Measurements from ENCODE around the gene ZFYVE28. TPM values are rescaled to one million over a fixed set of nuclear protein-coding genes. Genes with fewer than 3 reads are reported as not detected.

The ZFYVE28 gene
- total and polyA plus RNA-seq, 7 donors: 1.7 to 7.7 (median 3.4) TPM

GRCh38 chr4:2318476-2318875 lies 100.0 kb downstream of the ZFYVE28 start:
- Histone ChIP-seq H3K36me3 (ENCODE audit: insufficient read depth in 1 of 2, low read depth in 1 of 2) (no peaks in the 10 kb centered on the region), H3K9me3 (no peaks in the 10 kb centered on the region), H3K4me3 (no peak overlapping the region), H3K27me3 (ENCODE audit: insufficient read depth in 3 of 3, low read length in 2 of 3) (no peaks in the 10 kb centered on the region), H3K27ac (no peak overlapping the region), H3K4me1 (no peaks in the 10 kb centered on the region)
- no peak for TF ChIP-seq CTCF (IDR thresholded peaks at IDR 0.05)
- intact Hi-C loops (cut with DNase I): no loop called here
- 93 to 95% (median 94%) methylated on average over 12 of the region's 12 CpGs for WGBS, 3 donors
- ATAC-seq (no peak), DNase-seq (no peak)

- no peaks in the 10 kb centered on the region for H3K4me1 ChIP-seq
- ATAC-seq (no peak), DNase-seq (no peak)
- H3K9me3 ChIP-seq: peaks cover 4% of the 10 kb centered on the region
- H3K27ac ChIP-seq: no peak overlapping the region
- intact Hi-C loops (cut with DNase I): no loop called here
- no peak overlapping the region for H3K4me3 ChIP-seq
- no peak for TF ChIP-seq CTCF (IDR thresholded peaks at IDR 0.05)
- WGBS, 3 donors: 61 to 76% (median 73%) methylated on average over 5 of the region's 5 CpGs
- no peaks in the 10 kb centered on the region for H3K36me3 ChIP-seq (ENCODE audit: insufficient read depth in 1 of 2, low read depth in 1 of 2)
- no peaks in the 10 kb centered on the region for H3K27me3 ChIP-seq (ENCODE audit: insufficient read depth in 3 of 3, low read length in 2 of 3)
These were observed 105.1 kb downstream of the ZFYVE28 start for GRCh38 chr4:2313366-2313765.

- intact Hi-C loops (cut with DNase I): no loop called here
- H3K4me3 ChIP-seq: no peak overlapping the region
- no peaks in the 10 kb centered on the region for H3K4me1 ChIP-seq
- peaks cover 13% of the 10 kb centered on the region for H3K9me3 ChIP-seq
- ATAC-seq (no peak), DNase-seq (no peak)
- no peaks in the 10 kb centered on the region for H3K36me3 ChIP-seq (ENCODE audit: insufficient read depth in 1 of 2, low read depth in 1 of 2)
- no peak for TF ChIP-seq CTCF (IDR thresholded peaks at IDR 0.05)
- H3K27me3 ChIP-seq (ENCODE audit: insufficient read depth in 3 of 3, low read length in 2 of 3): no peaks in the 10 kb centered on the region
- WGBS, 3 donors: 86 to 87% (median 87%) methylated on average over 10 of the region's 10 CpGs
- H3K27ac ChIP-seq: no peak overlapping the region
These were observed 111.6 kb downstream of the ZFYVE28 start for GRCh38 chr4:2306773-2307410.

- WGBS, 3 donors: 79 to 82% (median 79%) methylated on average over 11 of the region's 11 CpGs
- intact Hi-C loops (cut with DNase I): no loop called here
- no peaks in the 10 kb centered on the region for H3K4me1 ChIP-seq
- H3K4me3 ChIP-seq: no peak overlapping the region
- TF ChIP-seq CTCF (IDR thresholded peaks at IDR 0.05): no peak
- peaks cover 13% of the 10 kb centered on the region for H3K9me3 ChIP-seq
- no peaks in the 10 kb centered on the region for H3K36me3 ChIP-seq (ENCODE audit: insufficient read depth in 1 of 2, low read depth in 1 of 2)
- DNase-seq (no peak), ATAC-seq (no peak)
- no peak overlapping the region for H3K27ac ChIP-seq
- H3K27me3 ChIP-seq (ENCODE audit: insufficient read depth in 3 of 3, low read length in 2 of 3): no peaks in the 10 kb centered on the region
These were observed 112.5 kb downstream of the ZFYVE28 start for GRCh38 chr4:2305766-2306501.

Data from psoas muscle (tissue), 8 donors.